H9 (cell line): ENCODE data around the gene ARL13A. TPM values are rescaled to one million over a fixed set of nuclear protein-coding genes. Genes with fewer than 3 reads are reported as not detected.

Source experiments
- DNase-seq: peaks from one replicate; pipeline ENCODE4 v3.0.0-alpha.2; 2017
- H2AFZ ChIP-seq: one replicate; pipeline ENCODE4 v1.6.1; 2013; ENCODE audit warnings: mild to moderate bottlenecking, low read length, control low read depth, moderate library complexity
- H2AK5ac ChIP-seq: 2 replicates; pipeline ENCODE4 v1.6.1; 2013; ENCODE audit warnings: low read length, control low read depth, mixed read lengths; ENCODE audit not compliant: insufficient read length
- H2BK120ac ChIP-seq: one replicate; pipeline ENCODE4 v1.6.1; 2013; ENCODE audit warnings: low read depth, mild to moderate bottlenecking, low read length, control low read depth, inconsistent platforms; ENCODE audit not compliant: poor library complexity, severe bottlenecking
- H2BK12ac ChIP-seq: 2 replicates; pipeline ENCODE4 v1.6.1; 2013; ENCODE audit warnings: low read length, control low read depth, mixed read lengths, low read depth; ENCODE audit not compliant: insufficient read length
- H2BK15ac ChIP-seq: 2 replicates; pipeline ENCODE4 v1.6.1; 2013; ENCODE audit warnings: low read depth, low read length, control low read depth
- H2BK20ac ChIP-seq: one replicate; pipeline ENCODE4 v1.6.1; 2013; ENCODE audit warnings: low read depth, mild to moderate bottlenecking, low read length, control low read depth, inconsistent platforms; ENCODE audit not compliant: poor library complexity, severe bottlenecking
- H2BK5ac ChIP-seq: 2 replicates; pipeline ENCODE4 v1.6.1; 2013; ENCODE audit warnings: low read length, control low read depth, mixed read lengths; ENCODE audit not compliant: insufficient read length
- H3K14ac ChIP-seq: 2 replicates; pipeline ENCODE4 v1.6.1; 2013; ENCODE audit warnings: low read length, control low read depth; ENCODE audit not compliant: insufficient read depth
- H3K18ac ChIP-seq: 2 replicates; pipeline ENCODE4 v1.6.1; 2013; ENCODE audit warnings: low read depth, mild to moderate bottlenecking, mixed read lengths, low read length, control low read depth; ENCODE audit not compliant: insufficient read length
- H3K23ac ChIP-seq: 2 replicates; pipeline ENCODE4 v1.6.1; 2013; ENCODE audit warnings: low read length, control low read depth, mixed read lengths, low read depth; ENCODE audit not compliant: insufficient read length
- H3K23me2 ChIP-seq: 2 replicates; pipeline ENCODE4 v1.6.1; 2013; ENCODE audit warnings: low read depth, mild to moderate bottlenecking, mixed read lengths, low read length, control low read depth; ENCODE audit not compliant: insufficient read length, poor library complexity, severe bottlenecking
- H3K27ac ChIP-seq: 2 replicates; pipeline ENCODE4 v1.5.1; 2013; ENCODE audit warnings: low read length, control low read depth, mixed read lengths, low read depth; ENCODE audit not compliant: insufficient read length
- H3K27me3 ChIP-seq: 2 replicates; pipeline ENCODE4 v1.6.1; 2013; ENCODE audit warnings: low read length, control low read depth, inconsistent platforms; ENCODE audit not compliant: insufficient read depth
- H3K4ac ChIP-seq: 2 replicates; pipeline ENCODE4 v1.6.1; 2013; ENCODE audit warnings: low read depth, mild to moderate bottlenecking, control low read depth, inconsistent platforms, low read length, moderate library complexity
- H3K4me1 ChIP-seq: 2 replicates; pipeline ENCODE4 v1.6.1; 2013; ENCODE audit warnings: low read length, control low read depth, inconsistent platforms; ENCODE audit not compliant: insufficient read depth
- H3K4me2 ChIP-seq: 2 replicates; pipeline ENCODE4 v1.6.1; 2013; ENCODE audit warnings: low read length, control low read depth, mixed read lengths; ENCODE audit not compliant: insufficient read length, insufficient read depth
- H3K56ac ChIP-seq: 2 replicates; pipeline ENCODE4 v1.6.1; 2013; ENCODE audit warnings: low read depth, mild to moderate bottlenecking, mixed read lengths, low read length, control low read depth; ENCODE audit not compliant: insufficient read length
- H3K79me1 ChIP-seq: 2 replicates; pipeline ENCODE4 v1.6.1; 2013; ENCODE audit warnings: low read depth, mild to moderate bottlenecking, moderate library complexity, low read length, control low read depth, inconsistent platforms; ENCODE audit not compliant: insufficient read depth, poor library complexity, severe bottlenecking
- H3K79me2 ChIP-seq: 2 replicates; pipeline ENCODE4 v1.6.1; 2013; ENCODE audit warnings: low read length, control low read depth, inconsistent platforms; ENCODE audit not compliant: insufficient read depth
- H3K9ac ChIP-seq: 2 replicates; pipeline ENCODE4 v1.6.1; 2013; ENCODE audit warnings: low read length, control low read depth, mixed read lengths; ENCODE audit not compliant: insufficient read length; ENCODE audit errors: extremely low read depth
- H3K9me3 ChIP-seq: one replicate; pipeline ENCODE4 v1.6.1; 2013; ENCODE audit warnings: low read depth, low read length, inconsistent platforms; ENCODE audit not compliant: control insufficient read depth
- H3T11ph ChIP-seq: one replicate; pipeline ENCODE4 v1.6.1; 2013; ENCODE audit warnings: mild to moderate bottlenecking, low read length, control low read depth, inconsistent platforms
- H4K20me1 ChIP-seq: one replicate; pipeline ENCODE4 v1.6.1; 2013; ENCODE audit not compliant: control insufficient read depth, insufficient read length, insufficient read depth
- H4K5ac ChIP-seq: 2 replicates; pipeline ENCODE4 v1.6.1; 2013; ENCODE audit warnings: low read depth, mild to moderate bottlenecking, mixed read lengths, low read length, control low read depth; ENCODE audit not compliant: insufficient read length
- H4K8ac ChIP-seq: replicated peaks from 2 replicates; pipeline ENCODE4 v1.6.1; 2013; ENCODE audit warnings: low read length, control low read depth, mixed read lengths, low read depth; ENCODE audit not compliant: insufficient read length
- H4K91ac ChIP-seq: 2 replicates; pipeline ENCODE4 v1.6.1; 2013; ENCODE audit warnings: low read depth, mild to moderate bottlenecking, moderate library complexity, mixed read lengths, low read length, control low read depth; ENCODE audit not compliant: insufficient read length
- H3K27ac Mint-ChIP-seq, 3 experiments: 2 replicates in 2 of 3; 3 replicates in 1 of 3; pipeline ENCODE4 v1.8.0; 2020 to 2021; ENCODE audit warnings: mixed read lengths in 3 of 3, mild to moderate bottlenecking in 1 of 3, moderate library complexity in 1 of 3
- H3K27me3 Mint-ChIP-seq: 2 replicates; pipeline ENCODE4 v1.8.0; 2021; ENCODE audit warnings: low read depth, mild to moderate bottlenecking, moderate library complexity, mixed read lengths
- H3K36me3 Mint-ChIP-seq, 3 experiments: 2 replicates in 2 of 3; 3 replicates in 1 of 3; pipeline ENCODE4 v1.8.0; 2020 to 2021; ENCODE audit warnings: low read depth in 3 of 3, mixed read lengths in 3 of 3; ENCODE audit not compliant: insufficient read depth in 1 of 3
- H3K4me1 Mint-ChIP-seq, 2 experiments: 2 replicates each; pipeline ENCODE4 v1.8.0; 2020; ENCODE audit warnings: mixed read lengths in 2 of 2
- H3K4me3 Mint-ChIP-seq, 2 experiments: 2 replicates in 1 of 2; 3 replicates in 1 of 2; pipeline ENCODE4 v1.8.0; 2020 to 2021; ENCODE audit warnings: mild to moderate bottlenecking in 2 of 2, mixed read lengths in 2 of 2, moderate library complexity in 1 of 2
- H3K9me3 Mint-ChIP-seq, 2 experiments: 2 replicates in 1 of 2; 3 replicates in 1 of 2; pipeline ENCODE4 v1.8.0; 2020; ENCODE audit warnings: mild to moderate bottlenecking in 2 of 2, mixed read lengths in 2 of 2, moderate library complexity in 1 of 2
- WGBS: extraction: QIAGEN DNeasy Blood & Tissue Kit; methylation state at CpG from one replicate; pipeline ENCODE4 v1.1.7; 2013; ENCODE audit warnings: missing lambda C conversion rate, low lambda C conversion rate, mixed read lengths; ENCODE audit not compliant: insufficient read length; ENCODE audit errors: extremely low coverage; 5-methylcytosine and 5-hydroxymethylcytosine counted together
- total RNA-seq: library from RNA; stranded (reverse); gene quantifications from 2 replicates; pipeline ENCODE4 v1.2.1, GENCODE V29; 2021
- TF ChIP-seq, protein P1 (sequence below): fragments of 200-600 bp; sonication (generic); conservative IDR thresholded peaks from 3 replicates; pipeline ENCODE4 v1.8.0; 2021; ENCODE audit warnings: antibody characterized with exemption, mild to moderate bottlenecking

ARL13A gene
- total RNA-seq, 1 experiment from 2014 or later: not detected

DNA sequence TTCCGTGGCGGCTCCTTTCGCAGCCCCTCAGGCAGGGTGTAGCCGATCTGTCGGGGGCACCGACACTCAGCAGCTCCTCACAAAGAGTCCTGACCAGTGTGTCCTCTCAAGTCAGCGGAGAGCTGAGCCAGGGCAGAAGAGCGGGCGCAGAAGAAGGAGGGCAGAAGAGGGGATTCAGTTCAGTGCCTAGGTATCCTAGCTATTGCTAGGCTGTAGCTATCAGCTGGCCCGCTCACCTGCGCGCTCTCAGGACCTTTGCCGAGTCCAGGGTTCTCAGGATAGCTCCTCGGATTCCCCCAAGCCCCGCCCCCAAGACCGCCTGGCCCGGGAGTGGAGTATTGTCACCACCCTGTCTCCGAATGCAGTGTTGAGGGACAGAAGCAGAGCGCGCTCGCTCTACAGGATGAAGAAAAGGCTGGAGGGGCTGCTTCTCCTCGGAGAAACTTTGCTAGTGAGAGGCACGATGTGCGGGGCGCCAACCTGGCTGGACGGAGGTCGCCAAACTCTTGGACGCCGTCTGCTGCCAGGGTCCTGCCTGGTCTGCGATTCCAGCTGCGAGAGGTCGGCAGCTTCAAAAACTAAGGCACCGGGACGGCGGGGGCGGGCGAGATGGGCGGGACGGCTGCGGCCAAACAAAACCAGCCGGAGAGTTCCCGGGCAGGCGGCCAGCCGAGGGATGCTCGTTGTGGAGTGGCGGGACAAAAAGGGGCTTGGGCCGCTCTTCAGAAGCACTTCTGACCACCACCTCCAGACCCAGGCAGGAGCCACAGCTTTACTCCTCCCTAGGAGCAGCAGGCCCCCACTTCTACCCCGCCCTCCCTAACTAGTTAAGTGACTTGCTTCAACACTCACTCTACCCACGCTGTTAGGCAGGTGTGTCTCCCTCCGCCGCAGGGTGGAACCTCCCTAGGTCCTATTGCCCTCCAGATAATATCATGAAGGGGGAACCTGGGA lies 40.6 kb upstream of the ARL13A start, which contains the start of gene XKRX:
Gene XKRX (minus strand): TSS at position 258 of the 954 bp plus-strand sequence. CDS start 613 bp downstream, outside the sequence.
- no peak within 1 kb of the TSS for H2BK120ac ChIP-seq
- H2AFZ ChIP-seq: peak within 1 kb of the TSS; percentile 78
- no peak within 1 kb of the TSS for H3K4ac ChIP-seq
- H3K27ac Mint-ChIP-seq: peak within 1 kb of the TSS in 2 of 3 experiments; percentile 70 to 82; a peak in 3 of 7 replicates
- peaks cover 33% of the 10 kb centered on the region for H3K27me3 Mint-ChIP-seq
- H3K18ac ChIP-seq: no peak within 1 kb of the TSS
- H2BK12ac ChIP-seq: no peak within 1 kb of the TSS
- no peak within 1 kb of the TSS for H3K27ac ChIP-seq
- H4K8ac ChIP-seq: no peak within 1 kb of the TSS
- H3K4me1 Mint-ChIP-seq: peaks cover 6 to 7% of the 10 kb centered on the region in 2 experiments; a peak in 2 of 4 replicates
- peaks cover 5 to 7% (median 6%) of the 10 kb centered on the region in 3 experiments; a peak in 4 of 7 replicates for H3K36me3 Mint-ChIP-seq
- H3K56ac ChIP-seq: no peak within 1 kb of the TSS
- H2BK5ac ChIP-seq: no peak within 1 kb of the TSS
- H3K9me3 Mint-ChIP-seq: peaks cover 68 to 70% of the 10 kb centered on the region in 2 experiments
- no peak within 1 kb of the TSS for H2BK15ac ChIP-seq
- TF ChIP-seq, protein P1, sequence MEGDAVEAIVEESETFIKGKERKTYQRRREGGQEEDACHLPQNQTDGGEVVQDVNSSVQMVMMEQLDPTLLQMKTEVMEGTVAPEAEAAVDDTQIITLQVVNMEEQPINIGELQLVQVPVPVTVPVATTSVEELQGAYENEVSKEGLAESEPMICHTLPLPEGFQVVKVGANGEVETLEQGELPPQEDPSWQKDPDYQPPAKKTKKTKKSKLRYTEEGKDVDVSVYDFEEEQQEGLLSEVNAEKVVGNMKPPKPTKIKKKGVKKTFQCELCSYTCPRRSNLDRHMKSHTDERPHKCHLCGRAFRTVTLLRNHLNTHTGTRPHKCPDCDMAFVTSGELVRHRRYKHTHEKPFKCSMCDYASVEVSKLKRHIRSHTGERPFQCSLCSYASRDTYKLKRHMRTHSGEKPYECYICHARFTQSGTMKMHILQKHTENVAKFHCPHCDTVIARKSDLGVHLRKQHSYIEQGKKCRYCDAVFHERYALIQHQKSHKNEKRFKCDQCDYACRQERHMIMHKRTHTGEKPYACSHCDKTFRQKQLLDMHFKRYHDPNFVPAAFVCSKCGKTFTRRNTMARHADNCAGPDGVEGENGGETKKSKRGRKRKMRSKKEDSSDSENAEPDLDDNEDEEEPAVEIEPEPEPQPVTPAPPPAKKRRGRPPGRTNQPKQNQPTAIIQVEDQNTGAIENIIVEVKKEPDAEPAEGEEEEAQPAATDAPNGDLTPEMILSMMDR: no peak
- peaks cover 32% of the 10 kb centered on the region for H3K9me3 ChIP-seq
- no peak within 1 kb of the TSS for H3K14ac ChIP-seq
- H3K4me2 ChIP-seq: peak within 1 kb of the TSS; percentile 48
- peak within 1 kb of the TSS; percentile 84 to 88 for H3K4me3 Mint-ChIP-seq
- no peak within 1 kb of the TSS for H2BK20ac ChIP-seq
- no peak within 1 kb of the TSS for H3K9ac ChIP-seq
- no peak within 1 kb of the TSS for H3K23ac ChIP-seq
- H3K27me3 ChIP-seq: peaks cover 4% of the 10 kb centered on the region; the same call in 1 of the 2 replicates
- H3K23me2 ChIP-seq: peaks cover 4% of the 10 kb centered on the region
- no peak within 1 kb of the TSS for H4K5ac ChIP-seq
- no peaks in the 10 kb centered on the region for H3K79me2 ChIP-seq
- no peak within 1 kb of the TSS for H4K91ac ChIP-seq
- no peak within 1 kb of the TSS for H2AK5ac ChIP-seq
- H3K79me1 ChIP-seq: no peaks in the 10 kb centered on the region
- WGBS: no CpG with 5 or more reads among the region's 51 CpGs
- H3K4me1 ChIP-seq: no peaks in the 10 kb centered on the region
- peak; percentile 85 for DNase-seq
- no peaks in the 10 kb centered on the region for H4K20me1 ChIP-seq
- H3T11ph ChIP-seq: no peak within 1 kb of the TSS
